Activated gamma-delta T cell treated with anti-CD3 and anti-CD28 coated beads, Interleukin-2, amount 50 U/mL, for 16 hours (primary cell): ENCODE results near the gene IPO13.

ENCODE experiments used
- DNase-seq: peaks from one replicate; pipeline ENCODE4 v3.0.0-alpha.2; 2020; ENCODE audit warnings: low read depth

The IPO13 gene

DNA sequence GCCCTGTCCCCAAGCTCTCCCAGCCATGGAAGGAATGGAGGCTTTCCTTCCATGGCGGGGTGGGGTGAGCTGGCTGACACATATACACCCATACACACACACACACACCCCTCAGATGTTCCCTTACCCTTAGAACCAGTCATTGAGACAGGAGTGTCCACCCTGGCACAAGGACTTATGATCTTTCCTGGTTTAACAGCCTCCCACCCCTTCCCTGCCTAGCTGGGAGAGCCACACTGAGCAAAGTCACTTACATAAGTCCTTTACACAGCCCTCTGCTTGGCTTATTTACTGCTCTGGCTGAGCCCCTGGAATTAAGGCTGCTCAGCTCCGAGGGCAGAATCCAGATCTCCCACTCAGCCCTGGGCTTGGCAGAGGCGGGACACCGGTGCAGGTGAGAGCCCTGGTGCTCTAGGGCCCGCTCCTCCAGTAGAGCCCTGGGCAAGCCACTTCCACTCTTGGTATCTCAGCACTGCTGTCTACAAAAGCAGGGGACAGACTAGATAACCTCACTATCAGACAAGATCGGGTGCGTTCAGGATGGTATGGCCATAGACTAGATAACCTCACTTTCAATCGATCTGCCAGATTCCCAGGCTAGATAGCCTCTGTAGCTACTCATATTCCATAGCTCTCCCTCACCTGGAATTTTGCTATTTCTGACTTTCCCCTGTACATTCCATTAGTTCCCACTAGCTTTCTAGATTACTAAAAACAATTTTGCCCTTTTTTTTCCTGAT lies 67.8 kb downstream of the IPO13 start:
- DNase-seq, result no peak

DNA sequence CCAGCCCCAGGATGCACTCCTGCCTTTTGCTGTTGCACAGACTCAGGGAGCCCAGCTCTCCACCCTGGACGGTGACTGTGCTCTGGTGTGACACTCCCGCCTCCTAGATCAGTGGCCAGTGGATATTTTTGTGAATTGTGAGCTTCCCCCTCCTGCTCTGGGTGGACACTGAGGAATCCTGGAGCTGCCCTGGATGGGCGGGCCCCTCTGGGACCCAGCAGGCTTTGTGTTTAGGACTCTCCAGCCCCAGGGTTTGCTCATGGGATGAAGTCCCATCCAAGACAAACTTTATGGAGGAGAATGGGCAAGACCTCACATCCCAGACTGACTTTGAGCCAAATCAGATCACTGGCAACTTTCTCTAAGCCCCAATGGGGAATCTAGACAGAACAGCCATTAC lies 68.5 kb downstream of the IPO13 start:
- no peak for DNase-seq

DNA sequence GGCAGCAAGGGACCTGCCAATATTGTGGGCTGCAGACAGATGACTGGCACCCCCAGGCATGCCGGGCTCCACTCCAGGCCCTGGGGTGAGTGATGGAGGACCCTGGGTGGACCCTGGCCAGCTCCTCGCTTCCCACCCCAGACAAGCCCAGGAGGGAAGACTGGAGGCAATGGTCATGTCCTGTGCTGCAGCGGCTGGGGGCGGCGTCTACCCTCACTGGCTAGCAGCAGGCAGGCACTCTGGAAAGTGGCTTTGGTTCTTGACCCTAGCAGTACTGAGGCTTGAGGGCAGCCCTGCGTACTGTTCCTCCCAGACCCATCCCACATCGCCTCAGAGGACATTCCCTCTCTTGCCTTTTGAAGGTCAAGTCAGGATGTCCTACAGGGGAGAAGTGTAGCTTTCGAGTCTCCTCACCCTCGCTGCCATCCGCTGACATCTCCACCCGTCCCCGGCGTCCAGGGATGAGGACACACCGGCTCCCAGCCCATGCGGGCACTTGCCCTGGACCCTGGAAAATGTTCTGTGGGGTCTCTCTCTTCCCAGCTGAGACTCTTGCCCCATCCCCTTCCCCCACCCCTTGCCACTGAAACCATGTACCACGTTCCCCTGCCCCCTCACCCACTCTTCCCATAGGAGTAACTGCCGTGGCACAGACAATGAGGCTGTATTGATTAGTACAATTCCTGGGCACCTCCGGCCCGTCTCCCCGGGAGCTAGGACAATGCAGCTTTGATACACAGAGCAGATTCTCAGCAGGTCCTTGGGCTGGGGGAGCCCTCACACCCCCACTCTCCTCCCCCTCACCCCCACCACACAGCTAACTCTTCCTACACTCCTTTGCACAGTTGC lies 69.5 kb downstream of the IPO13 start:
- no peak for DNase-seq

DNA sequence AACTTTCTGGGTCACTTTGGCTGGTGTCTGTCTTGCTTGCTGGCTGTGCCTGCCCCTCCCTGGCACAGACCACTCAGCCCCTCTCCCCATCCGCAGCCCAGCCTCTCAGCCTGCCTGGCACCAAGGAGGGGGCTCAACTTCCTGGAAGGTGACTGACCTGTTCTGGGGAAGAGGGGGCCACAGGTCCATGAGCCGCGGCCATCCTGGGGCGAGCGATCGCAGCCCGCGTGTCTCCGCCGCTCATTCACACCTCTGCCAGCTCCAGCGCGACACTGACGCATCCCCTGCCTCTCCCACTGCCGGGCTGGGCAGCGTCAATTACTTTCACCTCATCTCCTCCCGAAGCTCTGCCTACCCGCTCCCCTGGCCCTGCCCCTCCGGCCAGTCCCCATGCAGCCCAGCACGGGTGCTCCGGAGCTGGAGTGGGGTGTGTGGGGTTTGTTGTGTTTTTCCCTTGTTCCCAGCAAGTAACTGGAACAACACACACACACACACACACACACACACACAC lies 70.2 kb downstream of the IPO13 start:
- DNase-seq, result no peak
